Neuronal stem cell (in vitro differentiated cells): ENCODE results near the gene STRADB.

Experiments used
- DNase-seq: peaks from one replicate; pipeline ENCODE4 v3.0.0-alpha.2; 2013; ENCODE audit warnings: low spot score
- H2AFZ ChIP-seq: one replicate; pipeline ENCODE4 v1.6.1; 2013; ENCODE audit warnings: mild to moderate bottlenecking, low read length, inconsistent platforms
- H2AK5ac ChIP-seq: 2 replicates; pipeline ENCODE4 v1.6.1; 2013; ENCODE audit warnings: low read depth, mild to moderate bottlenecking, inconsistent platforms, low read length, moderate library complexity, mixed read lengths
- H2BK120ac ChIP-seq: 2 replicates; pipeline ENCODE4 v1.6.1; 2013; ENCODE audit warnings: low read depth, mild to moderate bottlenecking, inconsistent platforms, low read length, moderate library complexity, mixed read lengths
- H2BK12ac ChIP-seq: one replicate; pipeline ENCODE4 v1.6.1; 2013; ENCODE audit warnings: low read length, inconsistent platforms
- H2BK15ac ChIP-seq: 2 replicates; pipeline ENCODE4 v1.6.1; 2013; ENCODE audit warnings: mild to moderate bottlenecking, low read length, inconsistent platforms, mixed read lengths
- H2BK5ac ChIP-seq: one replicate; pipeline ENCODE4 v1.6.1; 2013; ENCODE audit warnings: inconsistent platforms, mild to moderate bottlenecking, low read length, moderate library complexity
- H3K14ac ChIP-seq: one replicate; pipeline ENCODE4 v1.6.1; 2013; ENCODE audit warnings: low read length, inconsistent platforms
- H3K18ac ChIP-seq: 2 replicates; pipeline ENCODE4 v1.6.1; 2013; ENCODE audit warnings: low read length, inconsistent platforms
- H3K23ac ChIP-seq: 2 replicates; pipeline ENCODE4 v1.6.1; 2013; ENCODE audit warnings: low read depth, mild to moderate bottlenecking, mixed read lengths, low read length, inconsistent platforms; ENCODE audit not compliant: poor library complexity
- H3K27ac ChIP-seq: replicated peaks from 3 replicates; pipeline ENCODE4 v1.5.1; 2013; ENCODE audit warnings: low read length, inconsistent platforms
- H3K27me3 ChIP-seq, 3 experiments: 2 replicates each; pipeline ENCODE4 v1.6.1; 2013; ENCODE audit warnings: low read length in 3 of 3, mild to moderate bottlenecking in 2 of 3, inconsistent platforms in 1 of 3, low read depth in 1 of 3, mixed read lengths in 1 of 3, moderate library complexity in 1 of 3; ENCODE audit not compliant: control insufficient read depth in 3 of 3, insufficient read depth in 3 of 3
- H3K36me3 ChIP-seq, 2 donors: replicated peaks in 1 of 2; 2 replicates each; pipeline ENCODE4 v1.6.1; 2013; ENCODE audit warnings: low read length in 2 of 2; ENCODE audit not compliant: control insufficient read depth in 2 of 2, insufficient read depth in 2 of 2
- H3K4ac ChIP-seq: 2 replicates; pipeline ENCODE4 v1.6.1; 2013; ENCODE audit warnings: inconsistent platforms, mild to moderate bottlenecking, low read length, moderate library complexity
- H3K4me1 ChIP-seq, 2 donors: 1 replicate in 1 of 2; 2 replicates in 1 of 2; pipeline ENCODE4 v1.6.1; 2013; ENCODE audit warnings: low read length in 2 of 2, low read depth in 1 of 2; ENCODE audit not compliant: control insufficient read depth in 2 of 2, insufficient read depth in 1 of 2
- H3K4me2 ChIP-seq: one replicate; pipeline ENCODE4 v1.6.1; 2013; ENCODE audit warnings: mild to moderate bottlenecking, low read length, inconsistent platforms; ENCODE audit not compliant: insufficient read depth, poor library complexity, severe bottlenecking
- H3K4me3 ChIP-seq, 2 donors: 2 replicates each; pipeline ENCODE4 v1.5.1; 2013; ENCODE audit warnings: low read length in 2 of 2, mild to moderate bottlenecking in 2 of 2, inconsistent platforms in 1 of 2, moderate library complexity in 1 of 2
- H3K79me1 ChIP-seq: one replicate; pipeline ENCODE4 v1.6.1; 2013; ENCODE audit warnings: low read depth, mild to moderate bottlenecking, inconsistent platforms, low read length, moderate library complexity
- H3K9ac ChIP-seq: one replicate; pipeline ENCODE4 v1.6.1; 2013; ENCODE audit warnings: mild to moderate bottlenecking, low read depth, low read length, inconsistent platforms; ENCODE audit not compliant: poor library complexity
- H3K9me3 ChIP-seq, 2 donors: replicated peaks in 1 of 2; 2 replicates each; pipeline versions ENCODE3 to v1.6.1; 2013; ENCODE audit warnings: low read length in 2 of 2, mild to moderate bottlenecking in 2 of 2, inconsistent platforms in 1 of 2, low read depth in 1 of 2, mixed read lengths in 1 of 2, moderate library complexity in 1 of 2; ENCODE audit not compliant: control insufficient read depth in 2 of 2, insufficient read depth in 1 of 2
- H4K8ac ChIP-seq: one replicate; pipeline ENCODE4 v1.6.1; 2013; ENCODE audit warnings: low read depth, mild to moderate bottlenecking, inconsistent platforms, low read length, moderate library complexity
- H4K91ac ChIP-seq: one replicate; pipeline ENCODE4 v1.6.1; 2013; ENCODE audit warnings: low read length, low read depth, mild to moderate bottlenecking, inconsistent platforms; ENCODE audit not compliant: poor library complexity
- WGBS, 2 donors: extraction: QIAGEN DNeasy Blood & Tissue Kit; methylation state at CpG; one replicate each; pipeline ENCODE4 v1.1.7; 2013; ENCODE audit warnings: missing lambda C conversion rate in 2 of 2, mixed read lengths in 1 of 2; ENCODE audit not compliant: insufficient read length in 2 of 2, insufficient replicate concordance in 1 of 2; ENCODE audit errors: extremely low coverage in 2 of 2; 5-methylcytosine and 5-hydroxymethylcytosine counted together

STRADB gene

DNA sequence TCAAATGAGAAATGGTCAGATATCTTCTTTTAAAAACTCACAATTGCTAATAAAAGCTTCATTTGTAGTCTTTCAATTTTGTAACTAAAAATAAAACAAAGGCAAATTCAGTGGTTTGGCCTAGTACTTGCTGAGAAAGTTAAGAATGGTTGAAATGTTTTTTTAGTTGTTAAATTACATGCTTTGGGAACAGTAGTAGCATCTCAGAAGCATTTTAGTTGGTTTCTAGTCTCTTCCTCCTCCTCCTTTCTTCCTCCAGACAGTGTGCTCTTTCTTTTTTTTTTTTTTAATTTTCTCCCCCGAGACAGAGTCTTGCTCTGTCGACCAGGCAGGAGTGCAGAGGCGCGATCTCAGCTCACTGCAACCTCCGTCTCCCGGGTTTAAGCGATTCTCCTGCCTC is 10.1 kb upstream of the STRADB start:
- Histone ChIP-seq H3K9me3 (no peaks in the 10 kb centered on the region), H2BK5ac (no peak overlapping the region), H3K18ac (no peak overlapping the region), H4K91ac (no peak overlapping the region), H3K23ac (no peak overlapping the region), H3K9ac (no peak overlapping the region), H4K8ac (no peak overlapping the region), H3K4me2 (no peak overlapping the region), H3K4ac (no peak overlapping the region), H3K27me3 (no peaks in the 10 kb centered on the region), H2BK12ac (no peak overlapping the region), H2AK5ac (no peak overlapping the region), H2AFZ (no peak overlapping the region), H3K27ac (no peak overlapping the region), H3K4me3 (no peak overlapping the region), H2BK120ac (no peak overlapping the region), H2BK15ac (no peak overlapping the region), H3K79me1 (peaks cover 1% of the 10 kb centered on the region), H3K36me3 (no peaks in the 10 kb centered on the region), H3K4me1 (no peaks in the 10 kb centered on the region), H3K14ac (no peak overlapping the region)
- no peak for DNase-seq
- no CpG with 5 or more reads among the region's 7 CpGs for WGBS, 2 donors

- WGBS, 2 donors, result no CpG with 5 or more reads among the region's 3 CpGs
- Histone ChIP-seq H2AFZ (no peak overlapping the region), H3K9me3 (no peaks in the 10 kb centered on the region), H2BK12ac (no peak overlapping the region), H4K91ac (no peak overlapping the region), H3K4me2 (no peak overlapping the region), H3K4ac (no peak overlapping the region), H2BK120ac (no peak overlapping the region), H3K4me3 (no peak overlapping the region), H3K79me1 (peaks cover 1% of the 10 kb centered on the region), H3K14ac (no peak overlapping the region), H2BK15ac (no peak overlapping the region), H3K4me1 (no peaks in the 10 kb centered on the region), H3K36me3 (no peaks in the 10 kb centered on the region), H3K18ac (no peak overlapping the region), H2AK5ac (no peak overlapping the region), H3K27me3 (no peaks in the 10 kb centered on the region), H3K23ac (no peak overlapping the region), H3K9ac (no peak overlapping the region), H3K27ac (no peak overlapping the region), H4K8ac (no peak overlapping the region), H2BK5ac (no peak overlapping the region)
- no peak for DNase-seq
Measured at GRCh38 chr2:201444746-201445465, 6.6 kb upstream of the STRADB start.

DNA sequence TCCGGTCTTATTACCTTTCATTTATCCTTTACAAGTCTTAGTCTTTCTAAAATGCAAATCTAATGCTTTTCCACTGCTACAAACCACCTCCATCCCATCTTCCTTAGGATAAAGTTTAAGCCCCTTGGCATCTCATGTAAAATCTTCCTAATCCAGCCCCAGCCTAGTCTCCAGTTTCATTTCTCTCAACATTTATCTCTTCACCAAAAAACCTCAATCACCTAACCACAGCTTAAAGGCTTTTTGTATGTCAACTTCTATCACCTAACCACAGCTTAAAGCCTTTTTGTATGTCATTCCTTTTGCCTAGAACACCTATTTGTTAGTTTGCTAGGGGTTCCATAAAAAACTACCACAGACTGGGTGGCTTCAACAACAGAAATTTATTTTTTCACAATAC is 4.5 kb upstream of the STRADB start:
- H3K27ac ChIP-seq, result no peak overlapping the region
- no peak overlapping the region for H2AFZ ChIP-seq
- H3K4ac ChIP-seq, result no peak overlapping the region
- H3K4me2 ChIP-seq, result no peak overlapping the region
- no peak overlapping the region for H3K18ac ChIP-seq
- H4K91ac ChIP-seq, result no peak overlapping the region
- H2BK12ac ChIP-seq, result no peak overlapping the region
- H3K23ac ChIP-seq, result no peak overlapping the region
- no peak overlapping the region for H3K14ac ChIP-seq
- H4K8ac ChIP-seq, result no peak overlapping the region
- H3K4me1 ChIP-seq, result peaks cover 0 to under 1% of the 10 kb centered on the region in 2 donors
- no peak overlapping the region for H2AK5ac ChIP-seq
- no peak overlapping the region for H2BK120ac ChIP-seq
- no peak overlapping the region for H2BK15ac ChIP-seq
- peaks cover 4% of the 10 kb centered on the region for H3K79me1 ChIP-seq
- H2BK5ac ChIP-seq, result no peak overlapping the region
- no peaks in the 10 kb centered on the region for H3K27me3 ChIP-seq
- no peaks in the 10 kb centered on the region for H3K36me3 ChIP-seq
- no peak for DNase-seq
- H3K9me3 ChIP-seq, result no peaks in the 10 kb centered on the region
- H3K9ac ChIP-seq, result no peak overlapping the region
- no peak overlapping the region for H3K4me3 ChIP-seq
- WGBS, 2 donors, result no CpG with 5 or more reads among the region's 1 CpG

DNA sequence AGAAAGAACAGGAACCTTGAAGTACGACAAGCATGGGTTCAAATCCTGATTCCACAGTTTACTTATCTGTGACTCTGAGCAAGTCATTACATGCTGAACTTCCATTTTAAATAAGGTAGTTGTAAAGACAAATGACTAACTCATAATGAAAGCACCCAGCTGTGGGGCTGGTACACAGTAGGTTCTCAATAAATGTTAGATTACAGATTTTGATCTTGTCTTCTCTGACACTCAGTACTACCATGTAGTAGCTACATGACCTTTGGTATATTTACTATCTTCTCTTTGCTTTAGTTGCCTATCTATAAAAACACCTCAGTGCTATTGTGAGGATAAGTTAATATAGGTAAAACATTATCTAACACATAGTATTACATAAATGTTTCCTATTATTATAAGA is 3.5 kb upstream of the STRADB start:
- Histone ChIP-seq H2AFZ (no peak overlapping the region), H3K9me3 (no peaks in the 10 kb centered on the region), H4K8ac (no peak overlapping the region), H3K4ac (no peak overlapping the region), H3K23ac (no peak overlapping the region), H3K4me1 (peaks cover 0 to 10% of the 10 kb centered on the region in 2 donors), H3K9ac (no peak overlapping the region), H3K14ac (no peak overlapping the region), H3K4me3 (no peak overlapping the region), H2BK12ac (no peak overlapping the region), H3K18ac (no peak overlapping the region), H2BK120ac (no peak overlapping the region), H3K27ac (no peak overlapping the region), H3K79me1 (peaks cover 4% of the 10 kb centered on the region), H3K4me2 (no peak overlapping the region), H2BK5ac (no peak overlapping the region), H3K27me3 (no peaks in the 10 kb centered on the region), H2AK5ac (no peak overlapping the region), H2BK15ac (no peak overlapping the region), H4K91ac (no peak overlapping the region), H3K36me3 (no peaks in the 10 kb centered on the region)
- no peak for DNase-seq
- WGBS, 2 donors, result no CpG with 5 or more reads among the region's 1 CpG
